ENCODE measurements around the gene BAZ1B.
A peak's percentile ranks its signal among the peaks of the same experiment; 100 is the strongest.
"Not testable (repeated sequence)": the region's sequence is repeated elsewhere in the genome, so short reads cannot be mapped to it uniquely, and the experiment has no call there.

BAZ1B gene

DNA sequence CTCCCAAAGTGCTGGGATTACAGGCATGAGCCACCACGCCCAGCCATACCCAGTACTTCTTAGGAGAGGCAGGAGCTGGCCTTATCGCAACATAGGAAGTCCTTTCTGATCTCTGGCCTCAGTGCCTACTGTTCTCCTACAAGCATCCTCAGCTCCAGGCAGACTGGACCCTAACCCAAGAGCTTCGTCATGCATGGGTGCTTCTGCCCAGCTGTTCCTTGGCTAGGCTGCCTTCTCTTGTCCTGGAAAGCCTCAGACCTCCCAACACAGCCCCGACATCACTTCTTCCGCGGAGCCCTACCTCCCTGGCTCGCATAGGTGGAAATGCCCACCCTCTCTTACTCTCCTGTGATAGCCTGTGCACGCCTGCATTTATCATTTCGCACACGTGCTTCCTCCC, 19.6 kb upstream of the BAZ1B start:
- DNase-seq (ENCODE audit: low read depth) = no peak

DNA sequence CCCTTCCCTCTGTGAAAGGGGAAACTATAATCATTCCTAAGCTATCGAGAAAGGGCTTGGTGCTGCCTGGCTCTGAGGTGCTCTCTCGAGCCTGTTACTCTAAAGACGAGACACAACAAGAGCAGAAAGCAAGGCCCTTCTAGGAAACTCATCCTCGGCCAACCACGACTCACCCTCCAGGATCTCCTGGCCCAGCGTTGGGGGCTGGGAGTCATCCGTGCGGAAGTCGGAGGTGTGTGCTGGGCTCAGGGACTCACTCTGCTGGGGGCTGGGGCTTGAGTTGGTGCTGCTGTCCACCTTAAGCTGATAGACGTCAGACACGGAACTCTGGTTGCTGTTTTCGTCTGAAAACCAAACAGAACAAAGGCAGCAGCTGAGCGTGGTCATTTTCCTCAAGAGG, 17.6 kb upstream of the BAZ1B start:
- no peak for DNase-seq (ENCODE audit: low read depth)

GRCh38 chr7:73538510-73538909, 16.4 kb upstream of the BAZ1B start:
- not testable (repeated sequence) for DNase-seq (ENCODE audit: low read depth)

DNA sequence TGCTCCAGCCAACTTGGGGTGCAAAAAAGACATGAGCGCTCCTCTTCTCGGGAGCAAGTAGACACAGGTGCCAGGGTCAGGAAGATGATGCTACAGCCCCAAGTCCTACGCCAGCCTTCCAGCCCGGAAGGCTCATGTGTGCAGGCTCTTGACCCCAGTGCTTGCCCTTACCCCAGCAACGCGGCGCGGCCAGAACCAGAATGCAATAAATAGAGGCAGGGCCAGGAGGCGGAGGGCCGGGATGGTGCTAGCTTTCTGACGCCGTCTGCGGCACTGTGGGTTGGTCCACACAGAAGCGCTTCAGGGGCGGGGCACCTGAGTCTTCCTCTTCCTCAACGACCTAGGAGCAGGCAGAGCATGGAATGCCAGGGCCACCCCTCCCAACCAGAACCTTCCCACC, 15.0 kb upstream of the BAZ1B start:
- DNase-seq (ENCODE audit: low read depth) = no peak

- DNase-seq (ENCODE audit: low read depth) = no peak
Observed at GRCh38 chr7:73536479-73536878, 14.4 kb upstream of the BAZ1B start.

DNA sequence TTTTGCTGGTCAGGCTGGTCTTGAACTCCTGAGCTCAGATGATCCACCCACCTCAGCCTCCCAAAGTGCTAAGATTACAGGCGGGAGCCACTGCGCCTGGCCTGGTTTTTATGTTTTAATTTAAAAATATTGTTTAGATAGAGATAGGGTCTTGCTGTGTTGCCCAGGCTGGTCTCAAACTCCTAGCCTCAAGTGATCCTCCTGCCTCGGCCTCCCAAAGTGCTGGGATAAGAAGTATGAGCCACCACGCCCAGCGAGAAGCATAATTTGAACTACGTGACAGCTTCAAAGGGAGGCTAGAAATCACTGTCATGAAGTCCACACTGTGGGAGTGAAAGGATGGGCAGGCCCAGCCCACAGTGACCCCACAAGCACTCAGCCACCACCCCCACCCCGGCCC, 13.8 kb upstream of the BAZ1B start:
- DNase-seq (ENCODE audit: low read depth) = not testable (repeated sequence)

DNA sequence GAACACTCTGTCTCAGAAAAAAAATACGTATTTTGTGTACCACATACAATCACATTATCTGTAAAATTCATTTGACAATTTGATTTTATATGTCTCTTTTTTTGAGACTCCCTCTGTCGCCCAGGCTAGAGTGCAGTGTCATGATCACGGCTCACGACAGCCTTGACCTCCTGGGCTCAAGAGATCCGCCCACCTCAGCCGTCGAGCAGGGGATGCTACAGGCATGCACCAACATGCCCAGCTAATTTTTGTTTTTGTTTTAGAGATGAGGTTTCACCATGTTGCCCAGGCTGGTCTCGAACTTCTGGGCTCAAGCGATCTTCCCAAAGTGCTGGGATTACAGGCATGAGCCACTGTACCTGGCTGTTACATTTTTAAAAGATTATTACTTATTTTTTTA, 11.6 kb upstream of the BAZ1B start:
- no peak for DNase-seq (ENCODE audit: low read depth)

- DNase-seq (ENCODE audit: low read depth) = no peak
Observed at GRCh38 chr7:73532224-73532623, 10.1 kb upstream of the BAZ1B start.

GRCh38 chr7:73530800-73531199, 8.7 kb upstream of the BAZ1B start:
- DNase-seq (ENCODE audit: low read depth) = no peak

GRCh38 chr7:73526896-73527821, 5.1 kb upstream of the BAZ1B start:
- no peak for DNase-seq (ENCODE audit: low read depth)

- DNase-seq (ENCODE audit: low read depth) = not testable (repeated sequence)
Observed at GRCh38 chr7:73526158-73526494, 4.0 kb upstream of the BAZ1B start.

GRCh38 chr7:73521636-73522104, 423 bp downstream of the BAZ1B start:
- peak; percentile 15 for DNase-seq (ENCODE audit: low read depth)

DNA sequence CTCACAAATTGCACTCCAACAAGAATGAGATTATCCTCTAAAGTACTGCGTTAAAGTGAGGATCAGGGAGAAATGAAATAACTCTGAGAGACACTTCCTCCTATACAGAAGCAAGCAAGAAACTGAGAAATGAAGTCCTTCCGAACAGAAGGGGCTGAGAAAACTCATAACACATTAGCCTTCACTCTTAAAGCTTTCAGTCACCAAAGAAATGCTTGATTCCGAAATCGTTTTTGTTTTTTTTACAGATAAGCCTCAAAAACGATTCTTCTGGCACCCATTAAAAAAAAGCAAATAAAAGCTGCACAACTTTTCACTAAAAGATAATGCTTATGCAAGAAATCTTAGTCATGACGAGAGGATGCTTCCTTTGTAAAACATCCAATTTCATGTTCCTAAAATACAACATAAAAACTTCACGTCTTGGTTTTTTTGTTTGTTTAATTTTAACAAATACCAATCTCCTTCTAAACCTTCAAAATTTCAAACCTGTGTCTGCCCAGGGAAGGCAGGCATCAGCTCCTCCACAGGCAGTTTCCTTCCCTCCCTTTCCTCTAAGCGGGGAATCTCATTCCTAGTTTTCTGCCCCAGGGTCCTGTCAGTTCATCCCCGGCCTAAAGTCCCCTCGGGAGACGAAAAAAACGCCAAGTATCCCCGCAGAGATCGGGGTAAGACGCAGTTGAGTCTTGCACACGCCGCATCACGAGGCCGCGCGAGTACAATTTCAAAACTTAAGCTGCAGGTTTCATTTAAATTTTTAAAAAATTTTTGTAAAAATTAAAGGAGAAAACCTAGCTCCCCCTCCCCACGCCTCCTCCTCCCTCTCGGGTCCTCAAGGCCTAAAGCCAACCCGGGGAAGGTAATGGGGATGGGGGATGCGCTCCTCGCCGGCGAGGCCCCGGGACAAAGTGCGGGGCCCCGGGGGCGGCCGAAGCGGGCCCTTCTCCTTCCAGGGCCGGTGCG, 1.1 kb downstream of the BAZ1B start:
- DNase-seq (ENCODE audit: low read depth) = peak; percentile 5

DNA sequence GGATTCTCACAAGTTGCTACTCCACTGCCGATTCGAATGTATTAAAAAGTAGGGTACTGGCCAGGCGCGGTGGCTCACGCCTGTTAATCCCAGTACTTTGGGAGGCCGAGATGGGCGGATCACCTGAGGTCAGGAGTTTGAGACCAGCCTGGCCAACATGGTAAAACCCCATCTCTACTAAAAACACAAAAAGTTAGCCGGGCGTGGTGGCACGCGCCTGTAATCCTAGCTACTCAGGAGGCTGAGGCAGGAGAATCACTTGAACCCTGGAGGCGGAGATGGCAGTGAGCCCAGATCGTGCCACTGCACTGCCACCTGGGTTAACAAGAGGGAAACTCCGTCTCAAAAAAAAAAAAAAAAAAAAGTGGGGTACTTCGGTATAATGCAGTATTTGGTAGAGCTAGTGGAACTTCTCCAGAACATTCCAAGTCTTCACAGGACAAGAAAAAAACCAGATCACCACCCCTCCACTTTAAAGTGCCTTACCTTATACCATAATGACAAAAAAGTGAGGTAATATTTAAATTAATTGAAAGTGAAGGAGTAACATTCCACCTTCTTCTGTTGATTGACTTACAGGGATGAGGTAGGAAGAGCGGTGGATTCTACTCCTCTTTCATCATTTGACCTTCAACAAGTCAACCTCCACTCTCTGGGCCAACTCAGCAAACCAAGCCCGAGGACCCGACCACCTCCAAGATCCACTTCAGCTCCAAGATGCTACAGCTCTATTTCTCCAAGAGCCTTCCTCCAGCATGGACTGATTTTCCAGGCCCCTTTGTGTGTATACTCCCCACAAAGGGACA, 2.0 kb downstream of the BAZ1B start:
- DNase-seq (ENCODE audit: low read depth) = no peak

DNA sequence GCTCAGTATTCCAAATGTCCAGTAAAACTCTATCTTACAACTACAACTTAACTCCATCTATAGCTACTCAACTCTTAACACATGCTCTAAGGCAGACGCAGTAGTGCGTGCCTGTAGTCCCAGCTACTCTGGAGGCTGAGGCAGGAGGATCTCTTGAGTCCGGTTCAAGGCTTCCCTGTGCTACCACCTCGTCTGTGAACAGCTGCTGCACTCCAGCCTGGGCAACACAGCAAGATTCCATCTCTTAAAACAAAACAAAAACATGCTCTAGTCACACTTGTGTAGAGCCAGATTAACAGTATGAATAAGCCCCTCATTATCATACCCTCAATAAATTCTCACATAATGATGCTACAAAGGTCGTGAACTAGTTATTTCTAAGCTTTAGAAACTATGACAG, 3.6 kb downstream of the BAZ1B start:
- DNase-seq (ENCODE audit: low read depth) = no peak

DNA sequence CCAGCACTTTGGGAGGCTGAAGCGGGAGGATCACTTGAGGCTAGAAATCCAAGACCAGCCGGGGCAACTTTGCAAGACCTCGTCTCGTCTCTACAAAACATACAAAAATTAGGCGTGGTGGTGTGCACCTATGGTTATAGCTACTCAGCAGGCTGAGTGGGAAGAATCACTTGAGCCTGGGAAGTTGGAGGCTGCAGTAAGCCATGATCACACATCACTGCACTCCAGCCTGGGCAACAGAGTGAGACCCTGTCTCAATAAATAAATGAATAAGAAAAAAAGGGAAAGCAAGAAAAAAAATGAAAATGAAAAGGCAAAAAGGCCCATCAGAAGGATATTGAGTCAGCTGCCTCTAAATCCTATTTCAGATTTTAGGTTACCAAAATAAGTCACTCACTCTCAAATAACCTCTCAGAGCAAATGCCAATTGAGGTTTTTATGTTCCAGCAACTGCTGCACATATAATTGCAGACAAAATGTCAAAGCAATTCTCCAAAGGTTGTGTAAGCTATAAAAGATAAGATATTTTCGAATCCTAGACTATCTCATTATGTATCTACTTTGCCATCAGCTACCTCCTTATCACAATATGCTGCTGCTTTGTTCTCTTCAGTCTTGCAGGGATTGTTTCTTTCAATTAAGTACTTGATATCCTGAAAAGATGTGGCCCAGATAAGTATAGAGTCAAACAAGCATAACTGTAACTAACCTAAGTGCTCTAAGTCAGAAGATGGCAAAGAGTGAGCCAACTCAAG, 4.7 kb downstream of the BAZ1B start:
- no peak for DNase-seq (ENCODE audit: low read depth)

GRCh38 chr7:73515178-73515577, 6.9 kb downstream of the BAZ1B start:
- DNase-seq (ENCODE audit: low read depth) = no peak

- DNase-seq (ENCODE audit: low read depth) = no peak
Observed at GRCh38 chr7:73512018-73512780, 9.9 kb downstream of the BAZ1B start.

- no peak for DNase-seq (ENCODE audit: low read depth)
Observed at GRCh38 chr7:73509463-73509862, 12.6 kb downstream of the BAZ1B start.

GRCh38 chr7:73507556-73507955, 14.5 kb downstream of the BAZ1B start:
- no peak for DNase-seq (ENCODE audit: low read depth)
